PC-9 (cell line): ENCODE results near the gene ANK2. TPM values are rescaled to one million over a fixed set of nuclear protein-coding genes. Genes with fewer than 3 reads are reported as not detected.

Source experiments
- BruUV-seq: library from RNA; stranded (reverse); fragments of 400-500 nt; replicated peaks from 2 replicates; lab custom pipeline; 2021; lab: Mats Ljungman, UMichigan
- CTCF ChIA-PET: fragments of 300-600 bp; sonication (Branson Sonifier 250); formaldehyde crosslinking; loops from one replicate; lab custom pipeline; 2022; ENCODE audit warnings: antibody characterized with exemption; lab: Charles Lee
- POLR2A ChIA-PET: fragments of 300-600 bp; sonication (Branson Sonifier 250); formaldehyde crosslinking; loops from one replicate; lab custom pipeline; 2022; ENCODE audit warnings: antibody characterized with exemption; ENCODE audit not compliant: unreplicated experiment; lab: Charles Lee
- DNase-seq, 2 experiments: peaks; one replicate each; pipeline versions ENCODE4 v3.0.0 to v3.0.0-alpha.2; 2015 to 2022; ENCODE audit warnings: mixed read lengths in 1 of 2
- H2AFZ ChIP-seq: fragments of 200-600 bp; sonication (generic); 2 replicates; pipeline ENCODE4 v1.8.1; 2017; ENCODE audit warnings: antibody characterized with exemption
- H3F3A ChIP-seq: fragments of 200-600 bp; sonication (generic); 2 replicates; pipeline ENCODE4 v1.8.1; 2017; ENCODE audit warnings: antibody characterized with exemption, mild to moderate bottlenecking, low read depth; ENCODE audit not compliant: insufficient read depth
- H3K27ac ChIP-seq: fragments of 200-600 bp; sonication (generic); 2 replicates; pipeline ENCODE4 v1.6.1; 2016; ENCODE audit warnings: mixed run types
- H3K27me3 ChIP-seq: fragments of 200-600 bp; sonication (generic); 2 replicates; pipeline ENCODE4 v1.6.1; 2016; ENCODE audit warnings: low read depth, mixed run types; ENCODE audit not compliant: insufficient read depth
- H3K36me3 ChIP-seq: fragments of 200-600 bp; sonication (generic); 2 replicates; pipeline ENCODE4 v1.6.1; 2016; ENCODE audit warnings: low read depth, mixed run types
- H3K4me1 ChIP-seq: fragments of 200-600 bp; sonication (generic); replicated peaks from 2 replicates; pipeline ENCODE4 v1.6.1; 2016; ENCODE audit warnings: mixed run types; ENCODE audit not compliant: insufficient read depth
- H3K4me2 ChIP-seq: fragments of 200-600 bp; sonication (generic); 2 replicates; pipeline ENCODE4 v1.6.1; 2017; ENCODE audit warnings: mixed run types
- H3K4me3 ChIP-seq: fragments of 200-600 bp; sonication (generic); 2 replicates; pipeline ENCODE4 v1.6.1; 2016; ENCODE audit warnings: mixed run types
- H3K79me2 ChIP-seq: fragments of 200-600 bp; sonication (generic); 2 replicates; pipeline ENCODE4 v1.6.1; 2017; ENCODE audit warnings: low read depth, mixed run types
- H3K9me2 ChIP-seq: fragments of 200-600 bp; sonication (generic); 2 replicates; pipeline ENCODE4 v1.8.1; 2017; ENCODE audit warnings: mild to moderate bottlenecking; ENCODE audit not compliant: insufficient read depth
- H3K9me3 ChIP-seq: fragments of 200-600 bp; sonication (generic); 2 replicates; pipeline ENCODE4 v1.8.1; 2016; ENCODE audit warnings: low read depth; ENCODE audit not compliant: insufficient read depth
- H4K20me1 ChIP-seq: fragments of 200-600 bp; sonication (generic); 2 replicates; pipeline ENCODE4 v1.8.1; 2017; ENCODE audit not compliant: insufficient read depth
- EZH2 ChIP-seq: fragments of 200-600 bp; sonication (generic); IDR thresholded peaks from 2 replicates; pipeline ENCODE4 v1.8.0; 2017; ENCODE audit warnings: antibody characterized with exemption, low read depth
- intact Hi-C: fragments of 100-400 bp; cut with micrococcal nuclease; formaldehyde crosslinking; loops from one replicate; pipeline ENCODE4 v1.10.0; 2022; ENCODE audit not compliant: unreplicated experiment
- total RNA-seq: library from RNA; stranded (reverse); gene quantifications from 2 replicates; pipeline ENCODE4 v1.2.3, GENCODE V29; 2021
- TF ChIP-seq, protein P1 (sequence below): fragments of 200-600 bp; sonication (generic); conservative IDR thresholded peaks from 2 replicates; pipeline ENCODE4 v1.6.1; 2017; ENCODE audit warnings: mixed run types, antibody characterized with exemption, mild to moderate bottlenecking, moderate library complexity

The ANK2 gene
- total RNA-seq, 1 experiment from 2014 or later = 0.61 TPM

DNA sequence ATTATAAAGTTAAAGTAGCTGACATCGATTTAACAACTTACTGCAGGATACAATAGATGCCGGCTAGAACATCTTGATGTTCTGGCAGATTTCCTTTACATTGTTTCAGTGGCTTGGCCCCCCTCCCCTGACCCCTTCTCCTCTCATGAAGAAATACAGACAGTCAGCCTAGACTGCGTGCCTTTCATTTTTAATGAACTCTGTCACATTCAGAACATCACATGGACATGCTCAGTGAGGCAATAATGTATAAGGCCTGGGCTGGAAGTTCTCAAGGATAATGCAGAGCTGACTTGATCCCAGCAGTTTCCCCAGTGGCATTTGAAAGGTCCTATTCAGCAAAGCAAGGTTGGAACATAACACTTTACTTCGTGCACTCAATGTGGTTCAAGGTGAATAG lies 239.2 kb downstream of the ANK2 start:
- no peaks in the 10 kb centered on the region for H3K79me2 ChIP-seq
- no peaks in the 10 kb centered on the region for H3K27me3 ChIP-seq
- POLR2A ChIA-PET = no interaction called here
- H3K9me3 ChIP-seq = no peaks in the 10 kb centered on the region
- H3K27ac ChIP-seq = no peak overlapping the region
- no peak overlapping the region for H2AFZ ChIP-seq
- no peaks in the 10 kb centered on the region for H3K9me2 ChIP-seq
- no TSS peak for BruUV-seq
- no peak overlapping the region for H3K4me3 ChIP-seq
- TF ChIP-seq EZH2 = no peak
- TF ChIP-seq, protein P1, sequence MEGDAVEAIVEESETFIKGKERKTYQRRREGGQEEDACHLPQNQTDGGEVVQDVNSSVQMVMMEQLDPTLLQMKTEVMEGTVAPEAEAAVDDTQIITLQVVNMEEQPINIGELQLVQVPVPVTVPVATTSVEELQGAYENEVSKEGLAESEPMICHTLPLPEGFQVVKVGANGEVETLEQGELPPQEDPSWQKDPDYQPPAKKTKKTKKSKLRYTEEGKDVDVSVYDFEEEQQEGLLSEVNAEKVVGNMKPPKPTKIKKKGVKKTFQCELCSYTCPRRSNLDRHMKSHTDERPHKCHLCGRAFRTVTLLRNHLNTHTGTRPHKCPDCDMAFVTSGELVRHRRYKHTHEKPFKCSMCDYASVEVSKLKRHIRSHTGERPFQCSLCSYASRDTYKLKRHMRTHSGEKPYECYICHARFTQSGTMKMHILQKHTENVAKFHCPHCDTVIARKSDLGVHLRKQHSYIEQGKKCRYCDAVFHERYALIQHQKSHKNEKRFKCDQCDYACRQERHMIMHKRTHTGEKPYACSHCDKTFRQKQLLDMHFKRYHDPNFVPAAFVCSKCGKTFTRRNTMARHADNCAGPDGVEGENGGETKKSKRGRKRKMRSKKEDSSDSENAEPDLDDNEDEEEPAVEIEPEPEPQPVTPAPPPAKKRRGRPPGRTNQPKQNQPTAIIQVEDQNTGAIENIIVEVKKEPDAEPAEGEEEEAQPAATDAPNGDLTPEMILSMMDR = no peak
- H3K4me2 ChIP-seq = no peak overlapping the region
- H3K36me3 ChIP-seq = no peaks in the 10 kb centered on the region
- no peaks in the 10 kb centered on the region for H3K4me1 ChIP-seq
- intact Hi-C loops = loop anchor here (10.0 kb wide), 1 partner anchor 1406 kb away; no protein-coding TSS in a partner anchor
- no peak for DNase-seq
- H3F3A ChIP-seq = no peaks in the 10 kb centered on the region
- H4K20me1 ChIP-seq = no peaks in the 10 kb centered on the region
- CTCF ChIA-PET = no interaction called here

GRCh38 chr4:113289766-113290165 lies 240.3 kb downstream of the ANK2 start:
- H3K27me3 ChIP-seq = no peaks in the 10 kb centered on the region
- no peaks in the 10 kb centered on the region for H3K36me3 ChIP-seq
- no peak overlapping the region for H3K4me3 ChIP-seq
- H3K79me2 ChIP-seq = no peaks in the 10 kb centered on the region
- no peaks in the 10 kb centered on the region for H4K20me1 ChIP-seq
- H3F3A ChIP-seq = no peaks in the 10 kb centered on the region
- no peaks in the 10 kb centered on the region for H3K9me2 ChIP-seq
- ChIA-PET CTCF (no interaction called here), POLR2A (no interaction called here)
- no peaks in the 10 kb centered on the region for H3K9me3 ChIP-seq
- H3K27ac ChIP-seq = no peak overlapping the region
- no peak for TF ChIP-seq EZH2
- TF ChIP-seq, protein P1 = no peak
- intact Hi-C loops = loop anchor here (10.0 kb wide), 1 partner anchor 1405 kb away; no protein-coding TSS in a partner anchor
- no peak overlapping the region for H3K4me2 ChIP-seq
- H2AFZ ChIP-seq = no peak overlapping the region
- BruUV-seq = no TSS peak
- H3K4me1 ChIP-seq = no peaks in the 10 kb centered on the region
- DNase-seq = no peak

DNA sequence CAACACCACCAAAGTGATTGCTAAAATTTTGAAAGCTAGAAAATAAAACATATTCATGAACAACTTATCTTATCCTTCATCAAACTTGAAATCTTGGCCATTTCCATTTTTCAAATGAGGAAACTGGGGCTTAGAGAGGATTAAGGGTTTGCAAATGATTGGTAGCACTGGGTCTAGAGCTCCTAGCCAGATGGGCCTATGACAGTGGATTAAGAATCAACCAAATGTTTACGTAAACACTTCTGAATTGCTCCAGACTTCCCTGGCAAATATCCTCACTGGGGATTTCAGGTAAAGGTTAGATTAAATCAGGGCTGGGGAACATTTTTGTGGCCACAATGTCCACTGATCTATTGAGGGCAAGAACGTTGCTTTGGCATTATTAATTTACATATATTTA lies 241.2 kb downstream of the ANK2 start:
- Histone ChIP-seq H3F3A (no peaks in the 10 kb centered on the region), H3K27me3 (no peaks in the 10 kb centered on the region), H3K9me2 (no peaks in the 10 kb centered on the region), H3K36me3 (no peaks in the 10 kb centered on the region), H3K4me1 (no peaks in the 10 kb centered on the region), H3K9me3 (no peaks in the 10 kb centered on the region), H3K4me2 (no peak overlapping the region), H2AFZ (no peak overlapping the region), H3K27ac (no peak overlapping the region), H3K4me3 (no peak overlapping the region), H4K20me1 (no peaks in the 10 kb centered on the region), H3K79me2 (no peaks in the 10 kb centered on the region)
- DNase-seq = no peak
- CTCF ChIA-PET = interaction anchor here (0.5 kb wide), 1 partner anchor 1292 kb away, joined by 3 read pairs; no protein-coding TSS in a partner anchor
- intact Hi-C loops = no loop called here
- TF ChIP-seq, protein P1 = no peak
- TF ChIP-seq EZH2 = no peak
- BruUV-seq = no TSS peak
- POLR2A ChIA-PET = no interaction called here
